Coronary artery (tissue), 2 donors: ENCODE measurements around the gene KRT40.

Experiments used
- DNase-seq: peaks from one replicate; pipeline ENCODE4 v3.0.0-alpha.2; 2017; ENCODE audit warnings: low spot score
- H3K27ac ChIP-seq, 2 donors: fragments of 200-600 bp; sonication (generic); one replicate each; pipeline ENCODE4 v1.5.1; 2016 to 2019
- H3K4me3 ChIP-seq: fragments of 200-600 bp; sonication (generic); 2 replicates; pipeline ENCODE4 v1.5.1; 2016; ENCODE audit warnings: mild to moderate bottlenecking, moderate library complexity
- CTCF ChIP-seq: fragments of 200-600 bp; sonication (generic); IDR thresholded peaks from one replicate; pipeline ENCODE4 v1.5.1; 2019; ENCODE audit warnings: antibody characterized with exemption

KRT40 gene

GRCh38 chr17:40936976-40937375 is 47.1 kb downstream of the KRT40 start:
- DNase-seq: no peak
- no peak for TF ChIP-seq CTCF
- Histone ChIP-seq H3K27ac (no peak overlapping the region), H3K4me3 (no peak overlapping the region)

GRCh38 chr17:40936437-40936971 is 47.6 kb downstream of the KRT40 start:
- H3K27ac ChIP-seq: no peak overlapping the region
- no peak for DNase-seq
- no peak for TF ChIP-seq CTCF
- H3K4me3 ChIP-seq: no peak overlapping the region

DNA sequence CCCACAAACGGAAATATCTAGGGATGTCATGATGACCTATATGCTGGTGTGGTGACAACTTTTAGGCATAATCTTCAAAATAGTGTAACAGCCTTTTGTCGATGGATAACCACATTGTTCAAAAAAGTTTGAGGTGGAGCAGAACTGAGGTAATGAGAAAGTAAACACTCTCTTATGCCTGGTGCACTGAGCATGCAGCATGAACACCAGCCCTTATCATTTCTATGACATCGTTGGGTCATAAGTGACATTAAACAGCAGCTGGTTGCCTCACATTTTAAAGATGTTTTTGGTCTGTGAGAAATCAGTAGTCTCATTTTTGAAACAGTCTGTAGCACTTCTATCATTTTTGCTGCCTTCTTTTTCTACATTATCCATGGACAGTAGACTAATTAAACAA is 48.5 kb downstream of the KRT40 start:
- DNase-seq: no peak
- Histone ChIP-seq H3K27ac (no peak overlapping the region), H3K4me3 (no peak overlapping the region)
- TF ChIP-seq CTCF: no peak

DNA sequence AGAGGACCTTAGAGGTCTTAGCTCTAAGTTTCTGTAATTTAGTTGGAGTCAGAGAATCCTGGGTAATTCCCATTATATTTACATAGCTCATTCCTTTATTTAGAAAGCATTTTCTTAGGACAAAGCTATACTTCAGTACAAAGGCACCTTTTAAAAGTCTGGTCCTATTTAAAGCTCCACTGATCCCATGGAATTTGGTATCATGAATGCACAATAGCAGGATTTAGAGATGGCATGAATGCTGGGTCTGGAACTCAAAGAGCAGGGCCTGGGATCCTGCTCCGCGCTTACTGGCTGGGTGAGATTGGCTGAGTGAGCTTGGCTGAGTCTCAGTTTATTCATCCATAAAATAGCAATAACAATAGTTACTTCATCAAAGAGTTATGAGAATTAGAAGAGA is 51.5 kb downstream of the KRT40 start:
- no peak overlapping the region for H3K4me3 ChIP-seq
- no peak overlapping the region for H3K27ac ChIP-seq
- TF ChIP-seq CTCF: no peak
- DNase-seq: no peak

DNA sequence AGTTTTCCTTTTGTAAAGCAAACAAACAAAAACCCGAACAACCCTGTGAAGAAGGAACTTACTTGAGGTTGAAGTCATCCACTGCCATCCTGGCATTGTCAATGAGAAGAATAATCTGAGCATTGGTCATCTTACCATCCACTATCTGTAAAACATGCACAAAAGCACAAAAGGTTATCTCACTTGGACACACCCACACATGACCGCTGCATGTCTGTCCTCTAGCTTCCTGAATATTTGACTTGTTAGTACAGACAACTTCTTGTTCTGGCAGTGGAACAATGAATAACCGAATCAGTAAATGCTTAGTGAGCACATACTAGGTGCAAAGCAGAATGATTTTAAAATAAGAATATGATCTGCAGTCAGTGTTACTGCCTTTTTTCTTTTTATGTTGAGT is 52.8 kb downstream of the KRT40 start:
- DNase-seq: no peak
- no peak for TF ChIP-seq CTCF
- H3K4me3 ChIP-seq: no peak overlapping the region
- no peak overlapping the region for H3K27ac ChIP-seq
